ENCODE measurements around the gene DFFA. TPM values are rescaled to one million over a fixed set of nuclear protein-coding genes. Genes with fewer than 3 reads are reported as not detected.
"Not testable (repeated sequence)": the region's sequence is repeated elsewhere in the genome, so short reads cannot be mapped to it uniquely, and the experiment has no call there.

The DFFA gene
- polyA plus RNA-seq, 3 donors, result 10.8 to 17.4 (median 16.0) TPM

GRCh38 chr1:10474613-10475507 lies 2.5 kb upstream of the DFFA start, which contains the start of gene PEX14:
Gene PEX14 (plus strand): TSS chr1:10474950. CDS start chr1:10474967, 17 bp downstream.
- 8 to 13% (median 10%) methylated on average over 40 to 50 of the region's 50 CpGs for WGBS, 3 donors
- peak within 1 kb of the TSS; percentile 64 for H3K27ac ChIP-seq (ENCODE audit: low read depth, low read length)

GRCh38 chr1:10474309-10474612 lies 1.9 kb upstream of the DFFA start:
- not testable (repeated sequence) for H3K27ac ChIP-seq (ENCODE audit: low read depth, low read length)
- 82 to 91% (median 87%) methylated on average over 10 of the region's 10 CpGs for WGBS, 3 donors

GRCh38 chr1:10473145-10473765 lies 926 bp upstream of the DFFA start:
- WGBS, 3 donors, result 84 to 88% (median 88%) methylated on average over 23 of the region's 23 CpGs
- no peak overlapping the region for H3K27ac ChIP-seq (ENCODE audit: low read depth, low read length)

GRCh38 chr1:10471411-10472219 lies 714 bp downstream of the DFFA start:
- WGBS, 3 donors, result 4 to 12% (median 10%) methylated on average over 23 of the region's 23 CpGs
- no peak overlapping the region for H3K27ac ChIP-seq (ENCODE audit: low read depth, low read length)

GRCh38 chr1:10470043-10470442 lies 2.3 kb downstream of the DFFA start:
- WGBS, 3 donors, result 92 to 97% (median 95%) methylated on average over 4 of the region's 4 CpGs
- H3K27ac ChIP-seq (ENCODE audit: low read depth, low read length), result no peak overlapping the region

GRCh38 chr1:10467078-10467477 lies 5.3 kb downstream of the DFFA start:
- 96 to 99% (median 96%) methylated on average over 2 of the region's 2 CpGs for WGBS, 3 donors
- H3K27ac ChIP-seq (ENCODE audit: low read depth, low read length), result no peak overlapping the region

- H3K27ac ChIP-seq (ENCODE audit: low read depth, low read length), result no peak overlapping the region
- 39 to 54% (median 40%) methylated on average over 3 of the region's 3 CpGs for WGBS, 3 donors
Observed at GRCh38 chr1:10459184-10459583, 13.1 kb downstream of the DFFA start.

GRCh38 chr1:10457875-10458274 lies 14.5 kb downstream of the DFFA start:
- WGBS, 3 donors, result 70 to 73% (median 72%) methylated on average over 9 of the region's 9 CpGs
- H3K27ac ChIP-seq (ENCODE audit: low read depth, low read length), result no peak overlapping the region

GRCh38 chr1:10457462-10457861 lies 14.9 kb downstream of the DFFA start:
- WGBS, 3 donors, result 68 to 71% (median 71%) methylated on average over 7 of the region's 7 CpGs
- H3K27ac ChIP-seq (ENCODE audit: low read depth, low read length), result not testable (repeated sequence)

- H3K27ac ChIP-seq (ENCODE audit: low read depth, low read length), result no peak overlapping the region
- WGBS, 3 donors, result 74 to 88% (median 79%) methylated on average over 7 of the region's 7 CpGs
Observed at GRCh38 chr1:10456661-10457060, 15.7 kb downstream of the DFFA start.

- no peak overlapping the region for H3K27ac ChIP-seq (ENCODE audit: low read depth, low read length)
- WGBS, 3 donors, result 88 to 93% (median 89%) methylated on average over 5 of the region's 5 CpGs
Observed at GRCh38 chr1:10456048-10456447, 16.3 kb downstream of the DFFA start.

GRCh38 chr1:10451287-10451686 lies 21.0 kb downstream of the DFFA start:
- no peak overlapping the region for H3K27ac ChIP-seq (ENCODE audit: low read depth, low read length)
- 7 to 33% (median 11%) methylated on average over 10 of the region's 10 CpGs for WGBS, 3 donors

GRCh38 chr1:10450836-10451235 lies 21.5 kb downstream of the DFFA start:
- 38 to 43% (median 41%) methylated on average over 6 of the region's 6 CpGs for WGBS, 3 donors
- no peak overlapping the region for H3K27ac ChIP-seq (ENCODE audit: low read depth, low read length)

- WGBS, 3 donors, result 69 to 76% (median 72%) methylated on average over 21 of the region's 21 CpGs
- H3K27ac ChIP-seq (ENCODE audit: low read depth, low read length), result no peak overlapping the region
Observed at GRCh38 chr1:10450156-10450814, 22.0 kb downstream of the DFFA start.

GRCh38 chr1:10449751-10450150 lies 22.6 kb downstream of the DFFA start, which contains the start of gene CORT:
Gene CORT (plus strand): TSS chr1:10450031. CDS start chr1:10450224, 193 bp downstream.
- WGBS, 3 donors, result 73 to 84% (median 79%) methylated on average over 10 of the region's 10 CpGs

GRCh38 chr1:10446790-10447422 lies 25.4 kb downstream of the DFFA start:
- H3K27ac ChIP-seq (ENCODE audit: low read depth, low read length), result no peak overlapping the region
- whole genome bisulfite sequencing, 3 donors, result 96 to 97% (median 96%) methylated on average over 7 of the region's 7 CpGs

More at GRCh38 chr1:10449751-10450150, 22.6 kb downstream of the DFFA start, which contains the start of gene CORT:
- no peak within 1 kb of the TSS for H3K27ac ChIP-seq (ENCODE audit: low read depth, low read length)

- H3K27ac ChIP-seq (ENCODE audit: low read depth, low read length), result no peak overlapping the region
- 86 to 94% (median 88%) methylated on average over 7 of the region's 7 CpGs for WGBS, 3 donors
Observed at GRCh38 chr1:10444795-10445397, 27.4 kb downstream of the DFFA start.
